Neuron (in vitro differentiated cells): ENCODE results near the gene LTO1.

Source experiments
- H2AFZ ChIP-seq: one replicate; pipeline ENCODE4 v1.6.1; 2013; ENCODE audit warnings: low read depth, mild to moderate bottlenecking, inconsistent platforms, low read length, moderate library complexity
- H3K27me3 ChIP-seq: one replicate; pipeline ENCODE4 v1.6.1; 2013; ENCODE audit warnings: low read length; ENCODE audit not compliant: insufficient read depth
- H3K36me3 ChIP-seq: one replicate; pipeline ENCODE4 v1.6.1; 2013; ENCODE audit warnings: low read length; ENCODE audit not compliant: insufficient read depth
- H3K4me1 ChIP-seq: one replicate; pipeline ENCODE4 v1.6.1; 2013; ENCODE audit warnings: low read length; ENCODE audit not compliant: insufficient read depth
- H3K4me3 ChIP-seq: 2 replicates; pipeline ENCODE4 v1.5.1; 2013; ENCODE audit warnings: mild to moderate bottlenecking, low read length, moderate library complexity
- H3K9me3 ChIP-seq: one replicate; pipeline ENCODE4 v1.6.1; 2013; ENCODE audit warnings: low read length

Gene LTO1

GRCh38 chr11:69664901-69665300, 10.3 kb downstream of the LTO1 start:
- Histone ChIP-seq H3K36me3 (peaks cover 36% of the 10 kb centered on the region), H3K4me1 (peaks cover under 1% of the 10 kb centered on the region), H3K27me3 (no peaks in the 10 kb centered on the region), H2AFZ (no peak overlapping the region), H3K9me3 (no peaks in the 10 kb centered on the region), H3K4me3 (no peak overlapping the region)

GRCh38 chr11:69664103-69664775, 10.9 kb downstream of the LTO1 start:
- Histone ChIP-seq H2AFZ (no peak overlapping the region), H3K36me3 (peaks cover 34% of the 10 kb centered on the region), H3K4me1 (no peaks in the 10 kb centered on the region), H3K4me3 (no peak overlapping the region), H3K9me3 (no peaks in the 10 kb centered on the region), H3K27me3 (no peaks in the 10 kb centered on the region)

- no peaks in the 10 kb centered on the region for H3K9me3 ChIP-seq
- no peaks in the 10 kb centered on the region for H3K27me3 ChIP-seq
- peaks cover 9% of the 10 kb centered on the region for H3K4me1 ChIP-seq
- peaks cover 31% of the 10 kb centered on the region for H3K36me3 ChIP-seq
- no peak overlapping the region for H2AFZ ChIP-seq
- no peak overlapping the region for H3K4me3 ChIP-seq
Observed at GRCh38 chr11:69663326-69663725, 11.8 kb downstream of the LTO1 start.

- Histone ChIP-seq H3K4me1 (peaks cover 14% of the 10 kb centered on the region), H3K4me3 (no peak overlapping the region), H3K9me3 (no peaks in the 10 kb centered on the region), H2AFZ (no peak overlapping the region), H3K27me3 (no peaks in the 10 kb centered on the region), H3K36me3 (peaks cover 25% of the 10 kb centered on the region)
Observed at GRCh38 chr11:69662806-69663205, 12.3 kb downstream of the LTO1 start.

GRCh38 chr11:69662021-69662698, 13.0 kb downstream of the LTO1 start:
- peaks cover 20% of the 10 kb centered on the region for H3K4me1 ChIP-seq
- H3K4me3 ChIP-seq = no peak overlapping the region
- peaks cover 21% of the 10 kb centered on the region for H3K36me3 ChIP-seq
- H3K9me3 ChIP-seq = no peaks in the 10 kb centered on the region
- H3K27me3 ChIP-seq = no peaks in the 10 kb centered on the region
- H2AFZ ChIP-seq = no peak overlapping the region

- Histone ChIP-seq H3K36me3 (peaks cover 14% of the 10 kb centered on the region), H2AFZ (no peak overlapping the region), H3K4me1 (peaks cover 25% of the 10 kb centered on the region), H3K4me3 (no peak overlapping the region), H3K27me3 (no peaks in the 10 kb centered on the region), H3K9me3 (no peaks in the 10 kb centered on the region)
Observed at GRCh38 chr11:69661413-69661715, 13.8 kb downstream of the LTO1 start.

GRCh38 chr11:69660001-69660500, 15.1 kb downstream of the LTO1 start:
- H3K9me3 ChIP-seq = no peaks in the 10 kb centered on the region
- peaks cover 10% of the 10 kb centered on the region for H3K36me3 ChIP-seq
- no peak overlapping the region for H2AFZ ChIP-seq
- peaks cover 25% of the 10 kb centered on the region for H3K4me1 ChIP-seq
- no peaks in the 10 kb centered on the region for H3K27me3 ChIP-seq
- no peak overlapping the region for H3K4me3 ChIP-seq

- H3K4me3 ChIP-seq = no peak overlapping the region
- no peaks in the 10 kb centered on the region for H3K9me3 ChIP-seq
- H3K36me3 ChIP-seq = peaks cover 6% of the 10 kb centered on the region
- peaks cover 25% of the 10 kb centered on the region for H3K4me1 ChIP-seq
- H3K27me3 ChIP-seq = no peaks in the 10 kb centered on the region
- H2AFZ ChIP-seq = no peak overlapping the region
Observed at GRCh38 chr11:69659591-69659990, 15.6 kb downstream of the LTO1 start.

- peak overlapping the region; percentile 11 for H2AFZ ChIP-seq
- H3K36me3 ChIP-seq = peaks cover 3% of the 10 kb centered on the region
- H3K4me1 ChIP-seq = peaks cover 28% of the 10 kb centered on the region
- H3K4me3 ChIP-seq = peak overlapping the region; percentile 9
- H3K9me3 ChIP-seq = no peaks in the 10 kb centered on the region
- H3K27me3 ChIP-seq = no peaks in the 10 kb centered on the region
Observed at GRCh38 chr11:69658626-69659450, 16.3 kb downstream of the LTO1 start.

GRCh38 chr11:69657911-69658625, 17.1 kb downstream of the LTO1 start:
- Histone ChIP-seq H3K4me3 (peak overlapping the region; percentile 9), H3K9me3 (no peaks in the 10 kb centered on the region), H2AFZ (peak overlapping the region; percentile 11), H3K36me3 (peaks cover 3% of the 10 kb centered on the region), H3K27me3 (no peaks in the 10 kb centered on the region), H3K4me1 (peaks cover 28% of the 10 kb centered on the region)

- H3K9me3 ChIP-seq = no peaks in the 10 kb centered on the region
- no peak overlapping the region for H2AFZ ChIP-seq
- H3K4me3 ChIP-seq = no peak overlapping the region
- peaks cover 28% of the 10 kb centered on the region for H3K4me1 ChIP-seq
- no peaks in the 10 kb centered on the region for H3K27me3 ChIP-seq
- peaks cover 3% of the 10 kb centered on the region for H3K36me3 ChIP-seq
Observed at GRCh38 chr11:69657456-69657910, 17.7 kb downstream of the LTO1 start.

GRCh38 chr11:69656536-69657455, 18.4 kb downstream of the LTO1 start:
- H3K27me3 ChIP-seq = no peaks in the 10 kb centered on the region
- H2AFZ ChIP-seq = no peak overlapping the region
- peaks cover 8% of the 10 kb centered on the region for H3K36me3 ChIP-seq
- H3K4me3 ChIP-seq = no peak overlapping the region
- H3K4me1 ChIP-seq = peaks cover 28% of the 10 kb centered on the region
- no peaks in the 10 kb centered on the region for H3K9me3 ChIP-seq
